HG02798 (cell line): ENCODE measurements around the gene GMCL2.

Experiments used
- ATAC-seq: cut with Tn5 transposase; IDR thresholded peaks from one replicate; pipeline ENCODE4 v1.9.1; 2021; ENCODE audit warnings: mild to moderate bottlenecking; ENCODE audit not compliant: unreplicated experiment, poor library complexity

The GMCL2 gene

GRCh38 chr5:178223196-178223773 is 36.1 kb upstream of the GMCL2 start:
- no peak for ATAC-seq

- ATAC-seq = no peak
Observed at GRCh38 chr5:178222292-178222691, 35.1 kb upstream of the GMCL2 start.

GRCh38 chr5:178221853-178222252 is 34.7 kb upstream of the GMCL2 start:
- ATAC-seq = no peak

GRCh38 chr5:178221282-178221681 is 34.1 kb upstream of the GMCL2 start:
- no peak for ATAC-seq

GRCh38 chr5:178218827-178219226 is 31.7 kb upstream of the GMCL2 start:
- no peak for ATAC-seq

GRCh38 chr5:178218237-178218776 is 31.1 kb upstream of the GMCL2 start:
- ATAC-seq = no peak

- ATAC-seq = no peak
Observed at GRCh38 chr5:178216779-178217178, 29.6 kb upstream of the GMCL2 start.

- ATAC-seq = no peak
Observed at GRCh38 chr5:178216088-178216534, 28.9 kb upstream of the GMCL2 start.

GRCh38 chr5:178215280-178216002 is 28.3 kb upstream of the GMCL2 start:
- no peak for ATAC-seq

GRCh38 chr5:178214160-178214803 is 27.1 kb upstream of the GMCL2 start:
- no peak for ATAC-seq

GRCh38 chr5:178213748-178214151 is 26.6 kb upstream of the GMCL2 start:
- no peak for ATAC-seq

GRCh38 chr5:178213003-178213461 is 25.9 kb upstream of the GMCL2 start:
- ATAC-seq = no peak

- no peak for ATAC-seq
Observed at GRCh38 chr5:178212241-178213002, 25.3 kb upstream of the GMCL2 start.

GRCh38 chr5:178211095-178212048 is 24.2 kb upstream of the GMCL2 start:
- ATAC-seq = no peak

GRCh38 chr5:178210686-178211085 is 23.5 kb upstream of the GMCL2 start:
- ATAC-seq = no peak

- no peak for ATAC-seq
Observed at GRCh38 chr5:178210073-178210535, 22.9 kb upstream of the GMCL2 start.

GRCh38 chr5:178209334-178210072 is 22.3 kb upstream of the GMCL2 start:
- ATAC-seq = no peak

GRCh38 chr5:178208540-178209227 is 21.5 kb upstream of the GMCL2 start:
- no peak for ATAC-seq
